Measurements from ENCODE around the gene VAT1L.

- TF ChIP-seq CTCF (IDR thresholded peaks at IDR 0.05) (no peak), POLR2A (IDR thresholded peaks at IDR 0.05) (no peak)
Observed at GRCh38 chr16:77788181-77789084, at the start of gene VAT1L.

Data from right lobe of liver (tissue), 4 donors.